Frontal cortex (tissue), 4 donors: ENCODE data around the gene ZFP3. TPM values are rescaled to one million over a fixed set of nuclear protein-coding genes. Genes with fewer than 3 reads are reported as not detected.
"Not testable (repeated sequence)": the region's sequence is repeated elsewhere in the genome, so short reads cannot be mapped to it uniquely, and the experiment has no call there.

Source experiments
- DNase-seq, 2 donors: peaks; one replicate each; pipeline ENCODE4 v3.0.0; 2012; ENCODE audit warnings: low spot score in 2 of 2
- FAIRE-seq: peaks from 2 replicates; lab custom pipeline; 2012; peaks lifted over from hg19 to GRCh38; lab: Jason Lieb, UNC
- total RNA-seq: library from RNA; depleted of rRNA; stranded (reverse); fragments of >200 nt; gene quantifications from one replicate; pipeline ENCODE4 v1.2.3, GENCODE V29; 2014
- donor health status: control.
- donor health status: control.
- donor health status: control.

The ZFP3 gene
- total RNA-seq, 1 donor from 2014 or later: 9.4 TPM

GRCh38 chr17:5075472-5075871 lies 2.8 kb upstream of the ZFP3 start:
- DNase-seq, FAIRE-seq: not testable (repeated sequence)

DNA sequence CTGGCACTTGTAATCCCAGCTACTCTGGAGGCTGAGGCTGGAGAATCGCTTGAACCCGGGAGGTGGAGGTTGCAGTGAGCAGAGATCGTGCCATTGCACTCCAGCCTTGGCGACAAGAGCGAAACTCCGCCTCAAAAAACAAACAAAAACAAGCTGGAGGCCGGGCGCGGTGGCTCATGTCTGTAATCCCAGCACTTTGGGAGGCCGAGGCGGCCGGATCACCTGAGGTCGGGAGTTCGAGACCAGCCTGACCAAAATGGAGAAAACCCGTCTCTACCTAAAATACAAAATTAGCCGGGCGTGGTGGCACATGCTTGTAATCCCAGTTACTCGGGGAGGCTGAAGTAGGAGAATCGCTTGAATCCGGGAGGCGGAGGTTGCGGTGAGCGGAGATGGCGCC lies 992 bp upstream of the ZFP3 start:
- DNase-seq, FAIRE-seq: not testable (repeated sequence)

DNA sequence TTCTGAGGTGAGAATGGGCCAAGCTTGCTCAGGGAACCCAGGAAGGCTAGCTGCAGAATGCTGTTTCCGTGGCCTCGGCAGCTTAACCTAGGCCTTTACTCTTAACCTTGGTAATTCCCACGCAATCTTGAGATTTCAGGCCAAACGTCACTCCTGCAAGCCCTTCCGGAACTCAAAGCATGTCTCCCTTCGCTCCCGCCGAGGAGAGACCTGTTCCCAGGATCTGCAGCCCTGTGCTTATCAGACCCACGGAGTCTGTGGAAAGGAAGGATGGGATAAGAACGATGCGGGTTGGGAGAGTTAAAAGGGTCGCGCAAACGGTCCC lies 524 bp upstream of the ZFP3 start:
- FAIRE-seq (no peak), DNase-seq (no peak)

DNA sequence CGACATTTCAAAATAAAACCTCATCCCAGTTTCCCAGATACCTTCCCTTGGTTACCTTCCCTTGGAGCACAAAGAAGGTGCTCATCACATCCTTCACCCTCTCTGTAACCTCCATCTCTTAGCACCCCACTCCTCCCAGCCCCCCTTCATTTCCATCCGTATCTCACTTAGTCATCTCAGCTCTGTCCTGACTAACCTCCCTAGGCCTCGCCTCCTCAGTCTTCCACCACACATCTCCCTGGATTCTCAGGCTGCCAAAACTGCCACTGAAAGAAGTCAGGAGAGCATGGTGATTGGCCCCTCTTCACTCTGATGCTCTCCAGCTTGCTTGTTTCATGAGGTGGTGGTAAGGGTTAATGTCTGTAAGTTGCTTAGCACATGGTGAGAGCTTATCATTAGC lies 2.3 kb downstream of the ZFP3 start:
- DNase-seq (no peak), FAIRE-seq (no peak)

DNA sequence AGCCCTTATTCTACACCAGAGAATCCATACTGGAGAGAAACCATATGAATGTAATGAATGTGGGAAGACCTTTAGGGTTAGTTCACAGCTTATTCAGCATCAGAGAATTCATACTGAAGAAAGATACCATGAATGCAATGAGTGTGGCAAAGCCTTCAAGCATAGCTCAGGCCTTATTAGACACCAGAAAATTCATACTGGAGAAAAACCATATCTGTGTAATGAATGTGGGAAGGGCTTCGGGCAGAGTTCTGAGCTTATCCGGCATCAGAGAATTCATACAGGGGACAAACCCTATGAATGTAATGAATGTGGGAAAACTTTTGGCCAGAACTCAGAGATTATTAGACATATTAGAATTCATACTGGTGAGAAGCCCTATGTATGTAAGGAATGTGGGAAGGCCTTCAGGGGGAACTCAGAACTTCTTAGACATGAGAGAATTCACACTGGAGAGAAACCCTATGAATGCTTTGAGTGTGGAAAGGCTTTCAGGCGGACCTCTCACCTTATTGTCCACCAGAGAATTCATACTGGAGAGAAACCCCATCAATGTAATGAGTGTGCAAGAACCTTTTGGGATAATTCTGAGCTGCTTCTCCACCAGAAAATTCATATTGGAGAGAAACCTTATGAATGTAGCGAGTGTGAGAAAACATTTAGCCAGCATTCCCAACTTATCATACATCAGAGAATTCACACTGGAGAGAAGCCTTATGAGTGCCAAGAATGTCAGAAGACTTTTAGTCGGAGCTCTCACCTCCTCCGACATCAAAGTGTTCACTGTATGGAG lies 14.1 kb downstream of the ZFP3 start:
- no peak for FAIRE-seq
- no peak for DNase-seq

- FAIRE-seq: no peak
Observed at GRCh38 chr17:5096731-5097100, 18.4 kb downstream of the ZFP3 start.

GRCh38 chr17:5097101-5097834 lies 19.0 kb downstream of the ZFP3 start:
- FAIRE-seq (no peak), DNase-seq (no peak)

More at GRCh38 chr17:5096731-5097100, 18.4 kb downstream of the ZFP3 start:
- no peak for DNase-seq

GRCh38 chr17:5099271-5099670 lies 21.0 kb downstream of the ZFP3 start:
- DNase-seq (no peak), FAIRE-seq (no peak)

- FAIRE-seq (no peak), DNase-seq (no peak)
Observed at GRCh38 chr17:5100832-5101231, 22.6 kb downstream of the ZFP3 start.

GRCh38 chr17:5110816-5111215 lies 32.5 kb downstream of the ZFP3 start:
- DNase-seq: no peak

DNA sequence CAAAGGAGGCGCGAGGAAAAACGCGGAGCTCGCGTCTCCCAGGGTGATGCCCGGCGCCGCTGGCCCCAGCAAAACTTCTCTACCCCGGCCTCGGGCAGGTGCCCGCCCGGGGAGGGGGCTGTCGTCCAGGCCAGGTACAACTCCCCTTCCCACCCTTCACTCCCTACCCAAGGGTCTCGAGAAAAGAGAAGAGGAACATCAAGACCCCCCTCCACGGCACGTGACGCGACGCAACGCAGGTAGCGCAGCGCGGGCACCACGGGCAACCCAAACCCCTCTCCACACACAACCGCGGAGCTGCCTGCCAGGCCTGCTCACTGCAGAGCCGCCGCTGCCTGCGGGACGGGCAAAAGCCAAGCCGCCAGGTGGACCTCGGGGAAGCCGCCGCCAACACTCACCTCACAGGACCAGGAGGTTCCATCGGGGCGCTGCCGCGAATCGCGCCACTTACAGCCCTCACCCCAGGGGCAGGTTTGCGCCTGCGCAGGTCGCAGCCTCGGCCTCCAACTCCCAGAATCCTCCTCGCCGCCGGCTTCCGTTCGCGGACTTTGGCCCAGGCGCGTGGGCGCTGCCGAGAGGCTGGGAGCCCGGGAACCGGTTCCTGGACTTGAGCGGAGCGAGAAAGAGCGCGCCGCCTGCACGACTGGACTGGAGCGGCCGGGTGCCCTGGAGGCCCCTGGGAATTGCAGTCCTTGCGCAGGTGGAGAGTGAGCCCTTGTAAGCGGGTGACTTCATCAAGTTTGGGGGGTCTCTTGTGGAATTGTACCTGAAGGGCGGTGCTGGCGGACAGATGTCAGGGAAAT lies 33.3 kb downstream of the ZFP3 start, which contains the start of gene ZNF232:
ZNF232 (minus strand) TSS at position 477 of the 803 bp plus-strand sequence; CDS start at position 421, 56 bp downstream.
- FAIRE-seq: no peak

More at GRCh38 chr17:5110816-5111215, 32.5 kb downstream of the ZFP3 start:
- FAIRE-seq: no peak

GRCh38 chr17:5115673-5116651 lies 37.7 kb downstream of the ZFP3 start, which contains the start of gene USP6:
Gene USP6 (plus strand): TSS chr17:5116032. CDS start chr17:5130368, 14,336 bp downstream.
- DNase-seq (no peak), FAIRE-seq (no peak)

More for the DNA sequence above, 33.3 kb downstream of the ZFP3 start, which contains the start of gene ZNF232:
- DNase-seq: peak; percentile 90

DNA sequence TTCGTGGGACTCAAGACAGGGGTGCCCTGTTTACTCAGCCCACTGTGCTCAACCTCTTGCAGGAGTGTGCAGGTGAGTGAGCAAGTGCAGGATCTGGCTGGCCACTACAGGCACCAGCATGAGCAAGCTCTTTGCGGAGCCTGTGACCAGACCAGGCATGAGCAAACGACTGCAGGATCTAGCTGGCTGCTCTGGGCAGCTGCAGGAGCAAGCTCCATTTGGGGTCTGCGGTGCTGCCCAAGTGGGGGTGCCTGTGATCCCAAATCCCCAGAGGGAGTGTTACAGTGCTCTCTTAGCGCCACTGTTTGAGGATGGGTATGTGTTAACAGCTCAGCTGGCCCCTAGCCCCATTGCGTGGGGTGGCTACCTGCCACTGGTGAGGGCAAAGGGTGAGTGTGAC lies 40.0 kb downstream of the ZFP3 start:
- FAIRE-seq (no peak), DNase-seq (no peak)

DNA sequence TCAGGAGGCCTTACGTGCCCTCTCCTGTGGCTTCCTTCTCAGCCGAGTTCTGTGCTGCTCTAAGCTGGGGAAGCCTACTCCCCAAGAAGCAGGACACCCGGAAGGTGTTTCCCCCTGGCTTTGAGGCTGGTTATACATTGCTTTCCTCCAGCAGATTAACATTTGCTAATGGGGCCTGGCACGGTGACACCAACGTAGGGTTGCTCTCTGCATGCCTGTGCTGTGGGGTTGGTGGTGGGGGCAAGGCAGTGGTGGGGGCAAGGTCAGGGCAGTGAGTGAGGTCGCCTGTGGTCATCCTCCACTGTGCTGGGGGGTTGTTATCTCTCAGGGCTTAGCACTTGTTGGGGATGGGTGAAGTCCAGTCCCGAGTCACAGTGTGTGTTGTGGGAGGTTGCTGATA lies 41.8 kb downstream of the ZFP3 start:
- FAIRE-seq (no peak), DNase-seq (no peak)

GRCh38 chr17:5120436-5121185 lies 42.3 kb downstream of the ZFP3 start:
- DNase-seq, FAIRE-seq: not testable (repeated sequence)

DNA sequence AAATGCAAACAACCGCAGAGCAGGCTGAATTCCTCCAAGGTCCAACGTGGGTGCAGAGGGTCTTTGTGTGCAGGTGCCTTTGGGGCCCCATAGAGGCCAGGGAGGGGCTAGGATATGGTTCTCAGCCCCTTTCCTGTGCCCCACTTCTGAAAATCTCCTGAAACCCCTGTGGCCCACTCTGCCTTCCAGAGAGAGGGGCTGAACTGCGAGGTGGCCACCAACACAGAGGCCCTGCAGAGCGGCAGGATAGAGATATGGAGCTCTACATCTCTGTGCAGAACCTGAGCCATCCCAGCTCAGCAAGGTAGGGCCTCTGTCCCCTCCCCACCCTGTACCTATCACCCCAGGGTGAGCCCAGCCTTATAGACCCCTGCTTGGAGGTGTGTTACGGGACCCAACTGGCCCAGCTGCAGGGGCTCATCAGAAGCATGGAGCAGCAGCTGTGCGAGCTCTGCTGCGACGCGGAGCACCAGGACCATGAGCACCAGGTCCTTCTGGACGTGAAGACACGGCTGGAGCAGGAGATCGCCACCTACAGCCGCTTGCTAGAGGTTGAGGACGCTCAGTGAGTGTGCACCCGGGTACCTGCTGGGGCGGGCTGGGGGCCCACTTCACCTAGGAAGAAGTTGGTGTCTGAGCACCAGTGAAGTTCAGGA lies 43.0 kb downstream of the ZFP3 start:
- FAIRE-seq (no peak), DNase-seq (no peak)

DNA sequence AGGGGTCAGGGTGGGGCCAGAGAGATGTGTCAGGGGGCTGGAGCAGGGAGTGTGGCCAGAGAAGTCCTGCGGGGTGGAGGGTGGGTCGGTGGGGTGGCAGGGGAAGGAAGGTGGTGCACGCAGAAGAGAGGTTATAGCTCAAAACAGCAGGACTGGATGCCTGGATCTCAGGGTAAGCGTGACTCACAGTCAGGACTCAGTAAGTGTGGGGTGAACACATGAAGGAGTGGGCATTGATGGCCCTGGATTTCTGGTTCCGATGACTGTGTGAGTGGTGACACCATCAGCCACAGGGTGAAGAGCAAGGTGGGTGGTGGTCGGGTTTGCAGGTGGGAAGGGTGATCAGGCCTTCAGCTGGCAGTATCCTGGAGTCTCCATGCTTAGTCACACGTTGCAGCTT lies 43.8 kb downstream of the ZFP3 start:
- not testable (repeated sequence) for DNase-seq, FAIRE-seq
